ENCODE measurements around the gene FAIM2.
"Not testable (repeated sequence)": the region's sequence is repeated elsewhere in the genome, so short reads cannot be mapped to it uniquely, and the experiment has no call there.

The FAIM2 gene

GRCh38 chr12:49873361-49873934 lies 30.3 kb downstream of the FAIM2 start:
- DNase-seq (ENCODE audit: low read depth), result no peak

GRCh38 chr12:49872781-49873181 lies 30.9 kb downstream of the FAIM2 start:
- DNase-seq (ENCODE audit: low read depth), result no peak
- TF ChIP-seq CTCF (IDR thresholded peaks at IDR 0.05; ENCODE audit: insufficient read depth, low read depth, low read length, missing control alignments), result no peak

More at GRCh38 chr12:49873361-49873934, 30.3 kb downstream of the FAIM2 start:
- no peak overlapping the region for H3K4me3 ChIP-seq (ENCODE audit: low read depth, low read length)
- TF ChIP-seq CTCF (IDR thresholded peaks at IDR 0.05; ENCODE audit: insufficient read depth, low read depth, low read length, missing control alignments), result no peak

GRCh38 chr12:49872381-49872780 lies 31.3 kb downstream of the FAIM2 start:
- no peak for TF ChIP-seq CTCF (IDR thresholded peaks at IDR 0.05; ENCODE audit: insufficient read depth, low read depth, low read length, missing control alignments)
- DNase-seq (ENCODE audit: low read depth), result no peak
- H3K4me3 ChIP-seq (ENCODE audit: low read depth, low read length), result no peak overlapping the region

More at GRCh38 chr12:49872781-49873181, 30.9 kb downstream of the FAIM2 start:
- no peak overlapping the region for H3K4me3 ChIP-seq (ENCODE audit: low read depth, low read length)

- DNase-seq (ENCODE audit: low read depth); H3K4me3 ChIP-seq (ENCODE audit: low read depth, low read length): not testable (repeated sequence)
These were observed 31.9 kb downstream of the FAIM2 start for GRCh38 chr12:49871811-49872251.

- no peak overlapping the region for H3K4me3 ChIP-seq (ENCODE audit: low read depth, low read length)
- no peak for TF ChIP-seq CTCF (IDR thresholded peaks at IDR 0.05; ENCODE audit: insufficient read depth, low read depth, low read length, missing control alignments)
- no peak for DNase-seq (ENCODE audit: low read depth)
These were observed 32.5 kb downstream of the FAIM2 start for GRCh38 chr12:49871263-49871561.

- TF ChIP-seq CTCF (IDR thresholded peaks at IDR 0.05; ENCODE audit: insufficient read depth, low read depth, low read length, missing control alignments), result no peak
- H3K4me3 ChIP-seq (ENCODE audit: low read depth, low read length), result no peak overlapping the region
These were observed 33.0 kb downstream of the FAIM2 start for GRCh38 chr12:49870501-49871262.

GRCh38 chr12:49869816-49870500 lies 33.7 kb downstream of the FAIM2 start:
- no peak overlapping the region for H3K4me3 ChIP-seq (ENCODE audit: low read depth, low read length)
- TF ChIP-seq CTCF (IDR thresholded peaks at IDR 0.05; ENCODE audit: insufficient read depth, low read depth, low read length, missing control alignments), result no peak
- DNase-seq (ENCODE audit: low read depth), result no peak

More at GRCh38 chr12:49870501-49871262, 33.0 kb downstream of the FAIM2 start:
- DNase-seq (ENCODE audit: low read depth), result no peak

Data from GM12865 (cell line).